ENCODE results near the gene B3GNT2. TPM values are rescaled to one million over a fixed set of nuclear protein-coding genes. Genes with fewer than 3 reads are reported as not detected.
"Not testable (repeated sequence)": the region's sequence is repeated elsewhere in the genome, so short reads cannot be mapped to it uniquely, and the experiment has no call there.

B3GNT2 gene
- total RNA-seq, 3 donors from 2014 or later (not counting 1 experiment from before 2014, with no cell fraction given): 51.9 to 68.0 (median 54.0) TPM

GRCh38 chr2:62267696-62268095 is 71.8 kb downstream of the B3GNT2 start:
- Histone ChIP-seq H3K27me3 (ENCODE audit: control insufficient read depth, insufficient read depth, low read length) (no peaks in the 10 kb centered on the region), H3K36me3 (ENCODE audit: control insufficient read depth, insufficient read depth, low read length) (no peaks in the 10 kb centered on the region), H3K4me3 (ENCODE audit: low read length) (no peak overlapping the region), H3K9me3 (ENCODE audit: control insufficient read depth, insufficient read depth, low read length) (no peaks in the 10 kb centered on the region), H3K27ac (ENCODE audit: low read length) (no peak overlapping the region), H3K4me1 (ENCODE audit: control insufficient read depth, insufficient read depth, low read length) (no peaks in the 10 kb centered on the region)
- intact Hi-C loops (cut with micrococcal nuclease): no loop called here
- Mint-ChIP-seq H3K27ac (no peak overlapping the region), H3K36me3 (no peaks in the 10 kb centered on the region), H3K4me3 (no peak overlapping the region), H3K4me1 (no peaks in the 10 kb centered on the region), H3K27me3 (ENCODE audit: low read depth in 2 of 2) (no peaks in the 10 kb centered on the region), H3K9me3 (no peaks in the 10 kb centered on the region)
- TF ChIP-seq CTCF (IDR thresholded peaks at IDR 0.05): no peak
- WGBS (ENCODE audit: insufficient coverage): 97% methylated on average over 2 of the region's 2 CpGs
- DNase-seq: no peak
- ATAC-seq: no peak

GRCh38 chr2:62268681-62269188 is 72.8 kb downstream of the B3GNT2 start:
- H3K27ac ChIP-seq (ENCODE audit: low read length); H3K9me3 ChIP-seq (ENCODE audit: control insufficient read depth, insufficient read depth, low read length); H3K36me3 Mint-ChIP-seq; H3K4me1 Mint-ChIP-seq; ATAC-seq; H3K36me3 ChIP-seq (ENCODE audit: control insufficient read depth, insufficient read depth, low read length); H3K27me3 Mint-ChIP-seq (ENCODE audit: low read depth in 2 of 2); H3K4me1 ChIP-seq (ENCODE audit: control insufficient read depth, insufficient read depth, low read length); H3K9me3 Mint-ChIP-seq; H3K4me3 Mint-ChIP-seq; DNase-seq; H3K27me3 ChIP-seq (ENCODE audit: control insufficient read depth, insufficient read depth, low read length); H3K27ac Mint-ChIP-seq; H3K4me3 ChIP-seq (ENCODE audit: low read length); intact Hi-C loops (cut with micrococcal nuclease): not testable (repeated sequence)
- 71% methylated on average over 3 of the region's 4 CpGs for WGBS (ENCODE audit: insufficient coverage)

GRCh38 chr2:62270728-62271127 is 74.8 kb downstream of the B3GNT2 start:
- H3K4me3 Mint-ChIP-seq: no peak overlapping the region
- H3K27me3 ChIP-seq (ENCODE audit: control insufficient read depth, insufficient read depth, low read length): no peaks in the 10 kb centered on the region
- no peaks in the 10 kb centered on the region for H3K36me3 ChIP-seq (ENCODE audit: control insufficient read depth, insufficient read depth, low read length)
- H3K27ac ChIP-seq (ENCODE audit: low read length): no peak overlapping the region
- DNase-seq (no peak), ATAC-seq (no peak)
- no peaks in the 10 kb centered on the region for H3K9me3 ChIP-seq (ENCODE audit: control insufficient read depth, insufficient read depth, low read length)
- H3K9me3 Mint-ChIP-seq: no peaks in the 10 kb centered on the region
- WGBS (ENCODE audit: insufficient coverage): 12% methylated on average over 2 of the region's 3 CpGs
- TF ChIP-seq CTCF (IDR thresholded peaks at IDR 0.05): no peak
- H3K4me3 ChIP-seq (ENCODE audit: low read length): no peak overlapping the region
- H3K4me1 ChIP-seq (ENCODE audit: control insufficient read depth, insufficient read depth, low read length): no peaks in the 10 kb centered on the region
- H3K4me1 Mint-ChIP-seq: no peaks in the 10 kb centered on the region
- intact Hi-C loops (cut with micrococcal nuclease): no loop called here
- no peaks in the 10 kb centered on the region for H3K27me3 Mint-ChIP-seq (ENCODE audit: low read depth in 2 of 2)
- no peak overlapping the region for H3K27ac Mint-ChIP-seq
- no peaks in the 10 kb centered on the region for H3K36me3 Mint-ChIP-seq

Data from natural killer cell (primary cell).